Hepatocyte (in vitro differentiated cells): Measurements from ENCODE around the gene SRSF8. TPM values are rescaled to one million over a fixed set of nuclear protein-coding genes. Genes with fewer than 3 reads are reported as not detected.

Source experiments
- DNase-seq: peaks from one replicate; pipeline ENCODE4 v3.0.0-alpha.2; 2016; ENCODE audit warnings: low spot score
- H2AFZ ChIP-seq: fragments of 200-600 bp; sonication (generic); 2 replicates; pipeline ENCODE4 v1.6.0; 2016; ENCODE audit warnings: antibody characterized with exemption, mild to moderate bottlenecking
- H3K27ac ChIP-seq: fragments of 200-600 bp; sonication (generic); 2 replicates; pipeline ENCODE4 v1.5.1; 2016; ENCODE audit warnings: mild to moderate bottlenecking
- H3K27me3 ChIP-seq: fragments of 200-600 bp; sonication (generic); 2 replicates; pipeline ENCODE4 v1.6.1; 2016
- H3K36me3 ChIP-seq: fragments of 200-600 bp; sonication (generic); replicated peaks from 2 replicates; pipeline ENCODE4 v1.5.1; 2016; ENCODE audit warnings: low read depth; ENCODE audit not compliant: insufficient read depth
- H3K4me1 ChIP-seq: fragments of 200-600 bp; sonication (generic); 2 replicates; pipeline ENCODE4 v1.5.1; 2016; ENCODE audit warnings: mild to moderate bottlenecking, moderate library complexity; ENCODE audit not compliant: insufficient read depth
- H3K4me2 ChIP-seq: fragments of 200-600 bp; sonication (generic); 2 replicates; pipeline ENCODE4 v1.6.0; 2016
- H3K4me3 ChIP-seq: fragments of 200-600 bp; sonication (generic); 2 replicates; pipeline ENCODE4 v1.5.1; 2016; ENCODE audit warnings: mild to moderate bottlenecking
- H3K79me2 ChIP-seq: fragments of 200-600 bp; sonication (generic); 2 replicates; pipeline ENCODE4 v1.6.0; 2017; ENCODE audit warnings: mild to moderate bottlenecking
- H3K9me2 ChIP-seq: fragments of 200-600 bp; sonication (generic); replicated peaks from 2 replicates; pipeline ENCODE4 v1.6.0; 2017; ENCODE audit warnings: mild to moderate bottlenecking; ENCODE audit not compliant: insufficient read depth
- H3K9me3 ChIP-seq: fragments of 200-600 bp; sonication (generic); 2 replicates; pipeline ENCODE4 v1.5.1; 2016; ENCODE audit warnings: low read depth, mild to moderate bottlenecking
- H4K20me1 ChIP-seq: fragments of 200-600 bp; sonication (generic); 2 replicates; pipeline ENCODE4 v1.6.0; 2016; ENCODE audit warnings: mild to moderate bottlenecking; ENCODE audit not compliant: insufficient read depth, poor library complexity, severe bottlenecking
- CTCF ChIP-seq: fragments of 200-600 bp; sonication (generic); IDR thresholded peaks from 2 replicates; pipeline ENCODE4 v1.5.1; 2016; ENCODE audit warnings: antibody characterized with exemption, mild to moderate bottlenecking; ENCODE audit not compliant: poor library complexity
- EZH2 ChIP-seq: fragments of 200-600 bp; sonication (generic); IDR thresholded peaks from 2 replicates; pipeline ENCODE4 v1.6.1; 2016; ENCODE audit warnings: antibody characterized with exemption, mild to moderate bottlenecking, borderline replicate concordance
- EZH2phosphoT487 ChIP-seq: fragments of 200-600 bp; sonication (generic); IDR thresholded peaks from one replicate; pipeline ENCODE4 v1.6.1; 2018; ENCODE audit warnings: antibody characterized with exemption, mild to moderate bottlenecking, low read depth, moderate library complexity; ENCODE audit not compliant: unreplicated experiment, severe bottlenecking
- WGBS: methylation state at CpG from one replicate; pipeline ENCODE4 v1.1.6; 2016; ENCODE audit warnings: low lambda C conversion rate; ENCODE audit errors: missing lambda C conversion rate; 5-methylcytosine and 5-hydroxymethylcytosine counted together
- polyA plus RNA-seq: library from polyadenylated mRNA; unstranded; fragments of >200 nt; fragmentation: Nextera tagmentation; extraction: Ambion mirVana; gene quantifications from 2 replicates; pipeline ENCODE4 v1.2.1, GENCODE V29; 2016
- total RNA-seq: library from RNA; depleted of rRNA; stranded (reverse); fragments of >200 nt; gene quantifications from 2 replicates; pipeline ENCODE4 v1.2.3, GENCODE V29; 2014

SRSF8 gene
- total and polyA plus RNA-seq, 2 experiments from 2014 or later, result 48.2 to 52.0 TPM

GRCh38 chr11:95081010-95081409 is 14.3 kb downstream of the SRSF8 start:
- H3K9me3 ChIP-seq, result no peaks in the 10 kb centered on the region
- H3K27ac ChIP-seq, result no peak overlapping the region
- WGBS, result 58% methylated on average over 5 of the region's 5 CpGs
- H3K4me3 ChIP-seq, result no peak overlapping the region
- no peaks in the 10 kb centered on the region for H4K20me1 ChIP-seq
- no peak overlapping the region for H2AFZ ChIP-seq
- TF ChIP-seq CTCF (no peak), EZH2 (no peak), EZH2phosphoT487 (no peak)
- no peaks in the 10 kb centered on the region for H3K27me3 ChIP-seq
- no peaks in the 10 kb centered on the region for H3K4me1 ChIP-seq
- no peaks in the 10 kb centered on the region for H3K9me2 ChIP-seq
- H3K79me2 ChIP-seq, result no peaks in the 10 kb centered on the region
- DNase-seq, result no peak
- no peaks in the 10 kb centered on the region for H3K36me3 ChIP-seq
- H3K4me2 ChIP-seq, result no peak overlapping the region

- Histone ChIP-seq H3K4me3 (no peak overlapping the region), H3K9me3 (no peaks in the 10 kb centered on the region), H3K36me3 (no peaks in the 10 kb centered on the region), H3K27ac (no peak overlapping the region), H2AFZ (no peak overlapping the region), H4K20me1 (no peaks in the 10 kb centered on the region), H3K27me3 (no peaks in the 10 kb centered on the region), H3K9me2 (no peaks in the 10 kb centered on the region), H3K4me1 (no peaks in the 10 kb centered on the region), H3K79me2 (no peaks in the 10 kb centered on the region), H3K4me2 (no peak overlapping the region)
- no peak for TF ChIP-seq CTCF
- TF ChIP-seq EZH2, result no peak
- no peak for DNase-seq
- 42% methylated on average over 4 of the region's 4 CpGs for WGBS
Observed at GRCh38 chr11:95081412-95081811, 14.7 kb downstream of the SRSF8 start.

DNA sequence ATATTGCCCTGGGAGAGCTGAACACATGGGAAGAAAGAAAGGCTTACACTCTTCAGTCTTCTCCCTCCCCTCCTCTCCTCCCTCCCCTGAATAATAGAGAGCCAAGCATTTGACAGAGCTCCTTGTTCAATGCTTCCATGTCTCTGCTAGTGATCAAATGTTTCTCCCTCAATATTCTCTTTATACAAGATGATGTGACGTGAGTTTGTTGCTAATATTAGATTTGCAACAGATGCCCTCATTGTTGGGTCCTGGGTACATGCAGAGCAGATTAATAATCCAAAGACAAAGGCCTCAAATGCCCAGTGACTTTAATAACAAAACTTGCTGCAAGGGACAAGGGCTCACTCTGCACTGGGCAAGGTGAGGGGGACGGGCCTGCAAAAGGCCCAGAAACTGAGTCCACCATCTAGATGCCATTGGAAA is 15.9 kb downstream of the SRSF8 start:
- no peak for TF ChIP-seq EZH2
- no peak for TF ChIP-seq CTCF
- no peak for TF ChIP-seq EZH2phosphoT487
- no peaks in the 10 kb centered on the region for H3K79me2 ChIP-seq
- H3K4me3 ChIP-seq, result no peak overlapping the region
- no peaks in the 10 kb centered on the region for H3K27me3 ChIP-seq
- H3K36me3 ChIP-seq, result no peaks in the 10 kb centered on the region
- H3K4me1 ChIP-seq, result no peaks in the 10 kb centered on the region
- no peak overlapping the region for H2AFZ ChIP-seq
- H3K4me2 ChIP-seq, result no peak overlapping the region
- H3K27ac ChIP-seq, result no peak overlapping the region
- H4K20me1 ChIP-seq, result no peaks in the 10 kb centered on the region
- 96% methylated on average over 2 of the region's 2 CpGs for WGBS
- H3K9me3 ChIP-seq, result no peaks in the 10 kb centered on the region
- no peaks in the 10 kb centered on the region for H3K9me2 ChIP-seq
- no peak for DNase-seq

- DNase-seq, result no peak
- no peak overlapping the region for H3K4me2 ChIP-seq
- no peaks in the 10 kb centered on the region for H3K9me2 ChIP-seq
- no peaks in the 10 kb centered on the region for H3K79me2 ChIP-seq
- no peaks in the 10 kb centered on the region for H3K4me1 ChIP-seq
- TF ChIP-seq CTCF, result no peak
- no peak for TF ChIP-seq EZH2
- TF ChIP-seq EZH2phosphoT487, result no peak
- H3K27ac ChIP-seq, result no peak overlapping the region
- H4K20me1 ChIP-seq, result no peaks in the 10 kb centered on the region
- no peak overlapping the region for H2AFZ ChIP-seq
- no peaks in the 10 kb centered on the region for H3K36me3 ChIP-seq
- no peaks in the 10 kb centered on the region for H3K9me3 ChIP-seq
- H3K27me3 ChIP-seq, result no peaks in the 10 kb centered on the region
- no peak overlapping the region for H3K4me3 ChIP-seq
Observed at GRCh38 chr11:95084509-95084908, 17.8 kb downstream of the SRSF8 start.
